Natural killer cell (primary cell): ENCODE data around the gene NRP2. TPM values are rescaled to one million over a fixed set of nuclear protein-coding genes. Genes with fewer than 3 reads are reported as not detected.

Experiments used
- ATAC-seq, 3 donors: fragments of 150-1000 bp in 2 of 3; fragments of 200-7000 bp in 1 of 3; cut with Tn5 transposase; 1 replicate in 1 of 3; 2 replicates in 2 of 3; pipeline ENCODE4 v1.10.0; 2021; ENCODE audit warnings: mild to moderate bottlenecking in 2 of 3, moderate library complexity in 2 of 3
- DNase-seq, 2 donors: peaks; one replicate each; pipeline versions ENCODE4 v3.0.0 to v3.0.0-alpha.2; 2013 to 2021; ENCODE audit warnings: mixed read lengths in 1 of 2
- H3K27ac ChIP-seq: one replicate; pipeline ENCODE4 v1.5.1; 2013; ENCODE audit warnings: mild to moderate bottlenecking, low read length
- H3K27me3 ChIP-seq: one replicate; pipeline ENCODE4 v1.6.1; 2013; ENCODE audit warnings: low read length; ENCODE audit not compliant: control insufficient read depth, insufficient read depth
- H3K36me3 ChIP-seq: one replicate; pipeline ENCODE4 v1.6.1; 2013; ENCODE audit warnings: low read length; ENCODE audit not compliant: control insufficient read depth, insufficient read depth
- H3K4me1 ChIP-seq: one replicate; pipeline ENCODE4 v1.6.1; 2013; ENCODE audit warnings: low read length; ENCODE audit not compliant: control insufficient read depth, insufficient read depth
- H3K4me3 ChIP-seq: one replicate; pipeline ENCODE4 v1.5.1; 2013; ENCODE audit warnings: low read length
- H3K9me3 ChIP-seq: one replicate; pipeline ENCODE4 v1.6.1; 2013; ENCODE audit warnings: low read length; ENCODE audit not compliant: control insufficient read depth, insufficient read depth
- H3K27ac Mint-ChIP-seq, 2 donors: one replicate each; pipeline ENCODE4 v1.8.0; 2022; ENCODE audit warnings: mild to moderate bottlenecking in 2 of 2, mixed read lengths in 2 of 2, moderate library complexity in 1 of 2
- H3K27me3 Mint-ChIP-seq, 2 donors: one replicate each; pipeline ENCODE4 v1.8.0; 2022; ENCODE audit warnings: low read depth in 2 of 2, mixed read lengths in 2 of 2
- H3K36me3 Mint-ChIP-seq: one replicate; pipeline ENCODE4 v1.8.0; 2022; ENCODE audit warnings: mixed read lengths
- H3K4me1 Mint-ChIP-seq, 2 donors: one replicate each; pipeline ENCODE4 v1.8.0; 2022; ENCODE audit warnings: mixed read lengths in 2 of 2
- H3K4me3 Mint-ChIP-seq: one replicate; pipeline ENCODE4 v1.8.0; 2022; ENCODE audit warnings: mild to moderate bottlenecking, moderate library complexity, mixed read lengths
- H3K9me3 Mint-ChIP-seq, 2 donors: one replicate each; pipeline ENCODE4 v1.8.0; 2022; ENCODE audit warnings: mixed read lengths in 2 of 2
- WGBS: methylation state at CpG from one replicate; pipeline ENCODE4 v1.1.7; 2013; ENCODE audit warnings: missing lambda C conversion rate; ENCODE audit not compliant: insufficient coverage; 5-methylcytosine and 5-hydroxymethylcytosine counted together
- intact Hi-C: fragments of 100-400 bp; cut with micrococcal nuclease; formaldehyde crosslinking; loops from one replicate; pipeline ENCODE4 v1.14.2; 2022
- total RNA-seq, 4 donors: library from RNA; stranded (reverse); fragments of 120-200 nt in 1 of 4; gene quantifications; one replicate each; pipeline versions ENCODE4 v1.2.3 to v1.2.4, GENCODE V29; 2013 to 2022
- TF ChIP-seq, protein P1 (sequence below): fragments of 200-600 bp; IDR thresholded peaks from one replicate; pipeline ENCODE4 v1.8.0; 2022; ENCODE audit warnings: antibody characterized with exemption

NRP2 gene
- total RNA-seq, 3 donors from 2014 or later (not counting 1 experiment from before 2014, with no cell fraction given), result 0.40 TPM; not detected in 2

DNA sequence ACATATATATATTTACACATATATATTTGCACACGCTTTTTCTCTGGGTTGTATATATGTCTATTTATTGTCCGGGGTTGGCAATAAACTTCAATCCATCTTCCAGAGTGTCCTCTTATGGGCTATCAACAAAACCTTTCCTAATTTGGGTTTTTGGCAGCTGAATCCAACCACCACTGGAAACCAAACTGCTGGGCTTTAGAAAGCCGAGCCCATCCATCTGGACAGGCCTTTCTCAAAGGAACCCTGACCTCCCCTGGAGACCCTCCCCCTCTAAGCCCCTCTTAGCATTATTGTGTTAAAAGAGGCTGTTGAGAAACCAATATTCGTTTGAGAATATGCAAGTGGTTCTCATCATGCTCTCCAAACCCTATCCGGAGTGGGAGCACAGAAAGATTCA, 153.6 kb downstream of the NRP2 start:
- intact Hi-C loops, result no loop called here
- H3K27ac Mint-ChIP-seq, result no peak overlapping the region
- H3K4me1 Mint-ChIP-seq, result no peaks in the 10 kb centered on the region
- TF ChIP-seq, protein P1, sequence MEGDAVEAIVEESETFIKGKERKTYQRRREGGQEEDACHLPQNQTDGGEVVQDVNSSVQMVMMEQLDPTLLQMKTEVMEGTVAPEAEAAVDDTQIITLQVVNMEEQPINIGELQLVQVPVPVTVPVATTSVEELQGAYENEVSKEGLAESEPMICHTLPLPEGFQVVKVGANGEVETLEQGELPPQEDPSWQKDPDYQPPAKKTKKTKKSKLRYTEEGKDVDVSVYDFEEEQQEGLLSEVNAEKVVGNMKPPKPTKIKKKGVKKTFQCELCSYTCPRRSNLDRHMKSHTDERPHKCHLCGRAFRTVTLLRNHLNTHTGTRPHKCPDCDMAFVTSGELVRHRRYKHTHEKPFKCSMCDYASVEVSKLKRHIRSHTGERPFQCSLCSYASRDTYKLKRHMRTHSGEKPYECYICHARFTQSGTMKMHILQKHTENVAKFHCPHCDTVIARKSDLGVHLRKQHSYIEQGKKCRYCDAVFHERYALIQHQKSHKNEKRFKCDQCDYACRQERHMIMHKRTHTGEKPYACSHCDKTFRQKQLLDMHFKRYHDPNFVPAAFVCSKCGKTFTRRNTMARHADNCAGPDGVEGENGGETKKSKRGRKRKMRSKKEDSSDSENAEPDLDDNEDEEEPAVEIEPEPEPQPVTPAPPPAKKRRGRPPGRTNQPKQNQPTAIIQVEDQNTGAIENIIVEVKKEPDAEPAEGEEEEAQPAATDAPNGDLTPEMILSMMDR, result no peak
- Histone ChIP-seq H3K27ac (no peak overlapping the region), H3K36me3 (no peaks in the 10 kb centered on the region), H3K4me1 (no peaks in the 10 kb centered on the region), H3K27me3 (no peaks in the 10 kb centered on the region), H3K9me3 (no peaks in the 10 kb centered on the region), H3K4me3 (no peak overlapping the region)
- no peak for DNase-seq
- WGBS, result 70% methylated on average over 2 of the region's 5 CpGs
- peaks cover 7% of the 10 kb centered on the region for H3K36me3 Mint-ChIP-seq
- no peak overlapping the region for H3K4me3 Mint-ChIP-seq
- peaks cover 0 to 3% of the 10 kb centered on the region in 2 donors for H3K9me3 Mint-ChIP-seq
- H3K27me3 Mint-ChIP-seq, result peaks cover 9 to 29% of the 10 kb centered on the region in 2 donors
- no peak for ATAC-seq

DNA sequence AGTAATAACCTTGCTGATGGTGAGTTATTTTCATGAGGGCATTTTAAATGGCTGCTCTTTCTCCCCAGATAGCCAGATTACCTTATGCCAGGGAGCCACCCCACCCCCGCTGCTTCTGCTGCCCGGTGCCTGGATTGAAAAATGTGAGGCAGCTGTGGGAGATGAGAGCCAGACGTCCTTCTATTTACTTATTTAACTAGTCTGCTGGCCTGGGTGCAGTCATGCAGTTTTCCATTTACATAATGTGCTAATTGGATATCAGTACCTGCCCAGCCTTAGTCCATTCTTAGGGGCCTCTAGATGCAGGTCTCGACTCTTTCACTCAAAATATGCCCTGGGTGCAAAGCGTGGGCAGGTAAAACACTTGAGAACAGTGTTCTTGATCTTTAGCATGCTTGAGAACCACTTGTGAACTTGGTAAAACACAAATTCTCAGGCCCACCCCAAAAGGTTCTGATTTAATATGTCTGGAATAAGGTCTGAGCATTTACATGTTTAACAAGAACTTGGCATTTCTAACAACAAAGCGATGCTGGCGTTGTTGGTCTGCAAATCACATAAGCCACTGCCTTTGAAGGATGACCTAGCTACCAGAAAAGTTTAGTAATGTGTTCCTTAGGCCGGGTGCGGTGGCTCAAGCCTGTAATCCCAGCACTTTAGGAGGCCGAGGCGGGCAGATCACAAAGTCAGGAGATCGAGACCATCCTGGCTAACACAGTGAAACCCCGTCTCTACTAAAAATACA, 154.3 kb downstream of the NRP2 start:
- DNase-seq, result no peak
- no peak overlapping the region for H3K4me3 Mint-ChIP-seq
- H3K4me3 ChIP-seq, result no peak overlapping the region
- WGBS, result 92% methylated on average over 11 of the region's 13 CpGs
- no peaks in the 10 kb centered on the region for H3K36me3 ChIP-seq
- peaks cover 7% of the 10 kb centered on the region for H3K36me3 Mint-ChIP-seq
- peaks cover 11 to 36% of the 10 kb centered on the region in 2 donors for H3K27me3 Mint-ChIP-seq
- intact Hi-C loops, result no loop called here
- H3K9me3 Mint-ChIP-seq, result peaks cover 0 to 3% of the 10 kb centered on the region in 2 donors
- TF ChIP-seq, protein P1, result no peak
- no peak for ATAC-seq
- no peaks in the 10 kb centered on the region for H3K9me3 ChIP-seq
- H3K4me1 Mint-ChIP-seq, result no peaks in the 10 kb centered on the region
- H3K27ac ChIP-seq, result no peak overlapping the region
- no peak overlapping the region for H3K27ac Mint-ChIP-seq
- H3K4me1 ChIP-seq, result no peaks in the 10 kb centered on the region
- no peaks in the 10 kb centered on the region for H3K27me3 ChIP-seq

DNA sequence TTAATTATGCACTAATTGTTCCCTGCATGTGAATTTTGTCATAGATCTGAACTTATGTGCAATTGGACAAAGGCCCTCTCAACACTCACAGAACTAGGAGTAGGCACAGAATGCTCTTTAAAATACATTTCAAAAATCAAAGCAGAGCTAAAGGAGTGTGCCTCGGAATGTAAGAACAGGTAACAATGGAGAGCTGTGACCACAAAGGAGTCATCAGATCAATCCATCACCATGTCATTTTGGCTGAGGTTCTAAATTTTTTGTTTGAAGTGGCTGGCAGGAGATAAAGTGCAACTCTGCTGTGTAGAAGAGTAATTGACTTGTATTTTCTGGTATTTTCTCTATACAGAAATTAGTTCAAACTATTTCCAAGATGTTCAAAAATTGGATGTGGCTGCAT, 155.4 kb downstream of the NRP2 start:
- intact Hi-C loops, result no loop called here
- ATAC-seq (no peak), DNase-seq (no peak)
- no peak overlapping the region for H3K27ac Mint-ChIP-seq
- no peak overlapping the region for H3K4me3 Mint-ChIP-seq
- H3K9me3 Mint-ChIP-seq, result peaks cover 0 to 3% of the 10 kb centered on the region in 2 donors
- Histone ChIP-seq H3K4me1 (no peaks in the 10 kb centered on the region), H3K27me3 (no peaks in the 10 kb centered on the region), H3K27ac (no peak overlapping the region), H3K4me3 (no peak overlapping the region), H3K36me3 (no peaks in the 10 kb centered on the region), H3K9me3 (no peaks in the 10 kb centered on the region)
- peaks cover 7% of the 10 kb centered on the region for H3K36me3 Mint-ChIP-seq
- peaks cover 14 to 42% of the 10 kb centered on the region in 2 donors for H3K27me3 Mint-ChIP-seq
- no peaks in the 10 kb centered on the region for H3K4me1 Mint-ChIP-seq
- 83% methylated on average over 1 of the region's 1 CpG for WGBS
- TF ChIP-seq, protein P1, result no peak

DNA sequence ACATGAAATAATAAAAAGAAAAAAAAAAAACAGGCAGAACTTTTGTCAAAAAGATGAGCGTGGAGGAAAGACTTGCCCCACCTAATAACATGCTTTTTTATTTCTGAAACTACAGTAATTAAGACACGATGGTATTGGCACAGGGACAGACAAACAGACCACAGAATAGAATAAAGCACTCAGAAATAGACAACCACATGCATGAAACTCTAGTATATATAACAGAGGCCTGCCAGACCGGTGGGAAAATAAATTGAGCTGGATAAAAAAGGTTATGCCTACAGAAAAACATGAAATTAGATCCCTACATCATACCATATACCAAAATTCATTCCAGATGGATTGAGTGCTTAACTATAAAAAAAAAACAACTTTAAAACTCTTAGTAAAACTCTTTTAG, 163.1 kb downstream of the NRP2 start:
- Histone ChIP-seq H3K4me1 (no peaks in the 10 kb centered on the region), H3K4me3 (no peak overlapping the region), H3K27ac (no peak overlapping the region), H3K27me3 (no peaks in the 10 kb centered on the region), H3K36me3 (no peaks in the 10 kb centered on the region), H3K9me3 (no peaks in the 10 kb centered on the region)
- Mint-ChIP-seq H3K36me3 (no peaks in the 10 kb centered on the region), H3K4me3 (no peak overlapping the region), H3K4me1 (no peaks in the 10 kb centered on the region), H3K9me3 (peaks cover 0 to 2% of the 10 kb centered on the region in 2 donors), H3K27ac (no peak overlapping the region), H3K27me3 (peaks cover 8 to 27% of the 10 kb centered on the region in 2 donors)
- DNase-seq (no peak), ATAC-seq (no peak)
- 90% methylated on average over 2 of the region's 3 CpGs for WGBS
- intact Hi-C loops, result no loop called here
- TF ChIP-seq, protein P1, result no peak
